Activated CD4-positive, alpha-beta T cell treated with anti-CD3 and anti-CD28 coated beads, Interleukin-2, amount 10 ng/mL, durations not matched to agents 24 days and 14 days (primary cell): ENCODE data around the gene DHX58. TPM values are rescaled to one million over a fixed set of nuclear protein-coding genes. Genes with fewer than 3 reads are reported as not detected.

ENCODE experiments used
- DNase-seq: peaks from one replicate; pipeline ENCODE4 v3.0.0; 2022
- H3K27ac Mint-ChIP-seq: one replicate; pipeline ENCODE4 v1.8.0; 2022; ENCODE audit warnings: mild to moderate bottlenecking, mixed read lengths
- H3K27me3 Mint-ChIP-seq: one replicate; pipeline ENCODE4 v1.8.0; 2022; ENCODE audit warnings: mixed read lengths
- H3K36me3 Mint-ChIP-seq: one replicate; pipeline ENCODE4 v1.8.0; 2022; ENCODE audit warnings: low read depth, mild to moderate bottlenecking, mixed read lengths
- H3K4me1 Mint-ChIP-seq: one replicate; pipeline ENCODE4 v1.8.0; 2021; ENCODE audit warnings: mixed read lengths
- H3K4me3 Mint-ChIP-seq: one replicate; pipeline ENCODE4 v1.8.0; 2022; ENCODE audit warnings: mild to moderate bottlenecking, moderate library complexity, mixed read lengths
- H3K9me3 Mint-ChIP-seq: one replicate; pipeline ENCODE4 v1.8.0; 2021; ENCODE audit warnings: mixed read lengths
- intact Hi-C: fragments of 100-400 bp; cut with micrococcal nuclease; formaldehyde crosslinking; loops from one replicate; pipeline ENCODE4 v1.15.1; 2023
- total RNA-seq: library from RNA; stranded (reverse); gene quantifications from 2 replicates; pipeline ENCODE4 v1.2.3, GENCODE V29; 2022

The DHX58 gene
- total RNA-seq, 1 donor from 2014 or later: 25.8 TPM

DNA sequence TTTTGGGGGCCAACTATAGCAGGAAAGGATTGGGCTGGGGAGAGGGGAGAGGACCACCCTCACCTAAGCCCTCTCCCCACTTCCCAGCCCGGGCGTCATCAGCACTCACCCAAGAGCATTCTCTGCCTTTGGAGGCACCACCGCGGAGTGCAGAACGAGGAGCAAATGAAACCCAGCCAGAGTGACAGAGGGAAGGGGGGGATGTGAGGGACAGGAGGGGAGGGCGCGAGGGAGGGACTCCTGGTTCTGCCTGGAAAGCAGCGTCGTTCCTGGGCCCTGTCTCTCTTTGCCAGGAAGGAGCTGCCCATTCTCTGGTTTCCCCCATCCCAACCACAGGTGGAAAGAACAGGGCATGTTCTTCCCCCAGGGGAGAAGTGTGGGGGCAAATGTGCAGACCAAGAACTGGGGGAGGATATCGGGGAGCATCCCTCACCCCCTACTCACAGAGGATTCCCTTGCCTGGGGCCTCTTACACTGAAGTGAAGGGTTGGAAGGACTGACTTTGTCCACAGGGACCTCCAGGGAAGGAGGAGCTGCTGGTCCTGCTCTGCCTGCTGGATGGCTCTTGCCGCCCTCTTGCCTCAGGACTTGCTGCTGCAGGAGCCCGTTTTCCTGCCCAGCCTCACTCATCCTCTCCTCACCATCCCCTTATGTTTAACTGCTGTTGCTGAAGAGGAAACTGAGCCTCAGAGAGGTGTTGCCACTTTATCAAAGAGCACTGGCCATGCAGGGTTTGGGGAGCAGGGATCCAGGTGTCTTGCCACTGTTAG, 58.6 kb downstream of the DHX58 start:
- Mint-ChIP-seq H3K4me1 (no peaks in the 10 kb centered on the region), H3K36me3 (no peaks in the 10 kb centered on the region), H3K27ac (no peak overlapping the region), H3K27me3 (peaks cover 53% of the 10 kb centered on the region), H3K9me3 (no peaks in the 10 kb centered on the region), H3K4me3 (no peak overlapping the region)
- intact Hi-C loops: no loop called here
- no peak for DNase-seq

DNA sequence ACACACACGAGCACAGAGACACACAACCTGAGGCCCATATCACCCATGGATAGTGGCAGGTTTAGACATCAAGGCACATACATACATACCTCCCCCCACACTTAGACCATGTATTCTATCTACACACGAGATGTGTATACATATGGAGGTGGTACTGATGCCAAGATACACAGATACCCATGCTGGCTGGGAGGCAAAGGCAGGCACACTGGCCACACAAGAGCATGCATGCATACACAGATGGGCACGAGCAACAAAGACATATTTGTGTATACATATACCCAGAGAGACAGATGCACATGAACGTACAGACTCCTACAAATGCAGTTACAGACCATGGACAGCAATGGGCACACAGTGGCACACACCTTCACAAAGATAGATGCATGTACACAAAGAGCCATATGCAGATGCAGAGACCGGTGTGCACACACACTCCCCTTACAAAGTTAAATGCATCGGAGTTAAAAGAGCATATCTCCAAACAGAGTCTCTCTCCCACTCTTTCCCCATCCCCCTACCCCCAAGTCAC, 60.1 kb downstream of the DHX58 start:
- no peak for DNase-seq
- intact Hi-C loops: no loop called here
- Mint-ChIP-seq H3K4me1 (no peaks in the 10 kb centered on the region), H3K9me3 (no peaks in the 10 kb centered on the region), H3K4me3 (no peak overlapping the region), H3K27me3 (peaks cover 62% of the 10 kb centered on the region), H3K27ac (no peak overlapping the region), H3K36me3 (no peaks in the 10 kb centered on the region)

DNA sequence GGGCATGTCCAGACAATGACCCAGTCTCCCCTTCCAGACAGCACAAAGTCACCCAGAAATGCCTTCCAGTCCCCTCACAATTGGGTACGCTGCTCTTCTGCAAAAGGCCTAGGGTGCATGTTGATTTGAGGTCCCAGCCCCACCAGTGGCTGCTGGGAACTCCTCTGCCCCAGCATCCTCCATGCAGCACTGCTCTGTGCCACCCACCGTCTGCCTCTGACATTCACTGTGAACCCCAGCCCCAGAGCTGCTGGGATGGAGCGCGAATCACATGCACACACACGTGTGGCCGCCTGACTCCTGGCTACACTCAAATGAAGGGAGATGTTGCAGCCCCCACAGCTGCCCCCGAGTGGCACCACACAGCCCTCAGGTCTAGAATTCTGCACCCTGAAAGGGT, 60.9 kb downstream of the DHX58 start:
- Mint-ChIP-seq H3K4me3 (peak overlapping the region; percentile 41), H3K4me1 (no peaks in the 10 kb centered on the region), H3K9me3 (no peaks in the 10 kb centered on the region), H3K36me3 (no peaks in the 10 kb centered on the region), H3K27ac (no peak overlapping the region), H3K27me3 (peaks cover 62% of the 10 kb centered on the region)
- intact Hi-C loops: no loop called here
- no peak for DNase-seq

Other genes starting within 250 kb of the DHX58 start
- gene KLHL11, start 247.3 kb downstream of the DHX58 start, total RNA-seq: 22.6 and 22.8 TPM in 2 replicates
- 225 and 229 TPM in 2 replicates for gene ACLY, start 193.8 kb downstream of the DHX58 start, total RNA-seq
- 0.63 and 0.76 TPM in 2 replicates for gene ODAD4, start 182.1 kb downstream of the DHX58 start, total RNA-seq
- 81.6 and 84.1 TPM in 2 replicates for gene CNP, start 145.9 kb downstream of the DHX58 start, total RNA-seq
- 121 and 128 TPM in 2 replicates for gene DNAJC7, start 95.3 kb downstream of the DHX58 start, total RNA-seq
- 29.5 and 30.3 TPM in 2 replicates for gene NKIRAS2, start 92.6 kb downstream of the DHX58 start, total RNA-seq
- gene C17orf113, start 62.1 kb downstream of the DHX58 start, total RNA-seq: 0.05 and 0.07 TPM in 2 replicates
- gene ZNF385C, start 14.2 kb downstream of the DHX58 start, total RNA-seq: 0.16 TPM in 1 of 2 replicates, not detected in the other
- gene KAT2A, start 8.7 kb upstream of the DHX58 start, total RNA-seq: 76.6 and 77.4 TPM in 2 replicates
- not detected in 2 replicates for gene HSPB9, start 10.1 kb upstream of the DHX58 start, total RNA-seq
- 55.8 and 64.6 TPM in 2 replicates for gene RAB5C, start 42.3 kb upstream of the DHX58 start, total RNA-seq
- 1.6 and 2.3 TPM in 2 replicates for gene KCNH4, start 68.4 kb upstream of the DHX58 start, total RNA-seq
- not detected in 2 replicates for gene HCRT, start 72.7 kb upstream of the DHX58 start, total RNA-seq
- gene GHDC, start 81.8 kb upstream of the DHX58 start, total RNA-seq: 14.4 and 17.5 TPM in 2 replicates
- gene STAT5B, start 163.7 kb upstream of the DHX58 start, total RNA-seq: 184 and 189 TPM in 2 replicates
- gene STAT5A, start 175.8 kb upstream of the DHX58 start, total RNA-seq: 346 and 348 TPM in 2 replicates